HG03064 (cell line): ENCODE data around the gene ID2.

Source experiments
- ATAC-seq: cut with Tn5 transposase; IDR thresholded peaks from one replicate; pipeline ENCODE4 v1.9.1; 2021; ENCODE audit warnings: low read depth; ENCODE audit not compliant: unreplicated experiment

Gene ID2

DNA sequence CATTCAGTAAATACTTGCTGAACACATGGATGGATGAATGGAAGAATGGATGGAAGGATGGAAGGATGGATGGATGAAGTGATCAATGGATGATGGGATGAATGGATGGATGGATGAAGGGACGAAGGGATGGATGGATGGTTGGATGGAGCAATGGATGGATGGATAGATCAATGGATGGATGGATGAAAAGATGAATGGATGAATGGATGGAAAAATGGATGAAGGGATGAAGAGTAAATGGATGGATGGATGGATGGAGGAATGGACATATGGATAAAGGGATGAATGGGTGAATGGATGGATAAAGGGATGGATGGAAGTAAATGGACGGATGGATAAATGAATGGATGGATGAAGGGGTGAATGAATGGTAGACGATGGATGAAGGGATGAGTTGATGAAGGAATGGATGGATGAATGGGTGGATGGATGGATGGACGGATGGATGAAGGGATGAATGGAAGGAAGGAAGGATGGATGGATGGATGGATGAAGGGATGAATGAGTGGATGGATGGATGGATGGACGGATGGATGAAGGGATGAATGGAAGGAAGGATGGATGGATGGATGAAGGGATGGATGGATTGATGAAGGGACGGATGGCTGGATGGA, 13.9 kb upstream of the ID2 start:
- no peak for ATAC-seq

DNA sequence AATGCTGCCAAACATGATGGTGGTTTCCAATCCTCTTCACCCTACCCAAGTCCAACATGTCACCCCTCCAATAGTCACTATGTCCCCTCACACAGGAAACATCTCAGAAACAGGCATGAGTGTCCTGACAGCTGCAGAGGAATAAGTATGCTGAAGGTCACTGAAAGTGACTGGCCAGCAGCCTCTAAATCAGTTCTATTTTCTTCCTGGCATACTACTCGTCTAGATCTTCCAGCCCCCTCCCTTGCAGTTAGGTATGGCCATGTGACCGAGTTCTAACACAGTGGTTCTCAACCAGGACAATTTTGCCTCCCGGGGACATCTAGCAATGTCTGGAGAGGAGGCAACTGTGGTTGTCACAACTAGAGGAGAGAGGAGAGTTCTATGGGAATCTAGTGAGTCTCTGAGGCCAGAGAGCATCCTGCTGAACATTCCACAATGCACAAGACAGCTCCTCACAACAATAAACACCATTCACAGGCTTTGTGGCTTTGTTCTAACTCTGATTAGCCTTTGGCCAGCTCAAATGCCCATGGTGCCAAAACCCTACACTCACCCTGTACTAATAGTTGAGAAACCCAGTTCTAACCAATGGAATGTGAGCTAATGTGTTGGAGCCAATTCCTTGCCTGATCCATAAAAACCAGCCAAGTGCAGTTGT, 12.6 kb upstream of the ID2 start:
- ATAC-seq: no peak

DNA sequence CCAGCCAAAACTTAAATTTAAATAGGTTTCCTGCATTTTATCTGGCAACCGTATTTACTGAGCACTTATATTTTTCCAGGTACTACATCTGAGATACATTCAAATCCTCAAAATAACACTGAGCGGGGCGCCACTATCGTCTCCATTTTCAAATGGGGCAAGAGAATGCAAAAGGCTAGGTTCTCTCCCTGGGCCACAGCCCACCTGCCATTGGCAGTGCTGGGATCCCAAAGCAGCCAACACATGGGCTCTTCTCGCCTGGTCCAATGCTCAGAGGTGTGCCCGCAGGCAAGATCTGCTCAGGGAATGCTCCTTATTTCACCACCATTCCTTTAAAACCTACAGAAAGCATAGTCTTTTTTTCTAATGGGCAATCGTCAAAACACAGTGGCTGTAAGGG, 11.3 kb upstream of the ID2 start:
- ATAC-seq: no peak

DNA sequence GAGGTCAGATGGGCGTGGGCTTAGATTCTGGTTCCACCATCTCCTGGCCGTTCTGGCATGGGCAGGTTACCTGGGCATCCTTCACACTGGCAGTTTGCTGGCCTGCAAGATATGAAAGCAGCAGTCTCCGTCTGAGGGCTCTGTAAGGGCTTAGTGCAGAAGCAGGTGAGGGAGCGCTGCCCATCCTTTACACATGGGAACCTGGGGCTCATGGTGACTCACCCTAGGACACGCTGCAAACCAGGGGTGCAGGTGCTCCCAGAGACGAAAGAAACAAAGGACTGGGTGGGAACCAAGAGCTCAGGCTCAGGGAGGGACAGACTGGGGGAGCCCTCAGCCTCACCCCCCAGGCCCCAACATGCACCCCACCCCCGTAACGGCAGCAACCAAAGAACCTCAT, 10.7 kb upstream of the ID2 start:
- no peak for ATAC-seq

DNA sequence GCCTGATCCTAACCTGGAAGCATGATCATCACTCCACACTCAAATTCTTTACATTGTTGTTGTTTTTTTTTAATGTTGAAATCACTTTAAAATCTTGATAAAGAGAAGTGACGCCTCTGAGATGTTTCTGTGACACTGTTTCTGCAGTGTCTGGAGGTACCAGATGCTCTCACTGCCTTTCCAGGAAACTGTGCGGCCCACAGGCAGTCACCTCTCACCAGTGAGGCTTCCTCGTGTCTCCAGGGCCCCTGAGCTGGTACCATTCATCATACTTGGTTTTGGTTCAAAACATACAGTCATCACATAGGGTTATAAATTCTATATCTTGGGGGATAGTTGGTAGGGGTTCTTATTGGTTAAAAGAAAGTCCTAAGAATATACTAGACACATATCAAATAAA, 10.1 kb upstream of the ID2 start:
- no peak for ATAC-seq

DNA sequence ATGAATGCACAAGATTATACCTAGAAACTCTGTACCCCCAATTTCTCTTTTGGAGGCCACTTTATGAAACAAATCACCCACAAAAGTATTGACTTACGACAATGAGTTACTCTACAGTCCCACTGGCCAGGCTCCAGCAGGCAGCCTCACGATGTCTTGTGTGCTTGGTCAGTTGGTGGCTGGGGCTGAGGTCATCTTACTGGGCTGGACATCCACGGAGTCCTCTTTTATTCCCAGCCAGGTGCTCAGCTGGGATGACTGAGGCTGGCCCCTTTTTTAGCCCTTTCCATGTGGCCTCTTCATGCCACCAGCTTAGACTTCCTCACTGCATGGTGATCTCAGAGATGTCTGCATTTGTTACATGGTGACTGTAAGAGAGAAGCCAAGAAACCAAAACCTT, 8.9 kb upstream of the ID2 start:
- ATAC-seq: no peak

DNA sequence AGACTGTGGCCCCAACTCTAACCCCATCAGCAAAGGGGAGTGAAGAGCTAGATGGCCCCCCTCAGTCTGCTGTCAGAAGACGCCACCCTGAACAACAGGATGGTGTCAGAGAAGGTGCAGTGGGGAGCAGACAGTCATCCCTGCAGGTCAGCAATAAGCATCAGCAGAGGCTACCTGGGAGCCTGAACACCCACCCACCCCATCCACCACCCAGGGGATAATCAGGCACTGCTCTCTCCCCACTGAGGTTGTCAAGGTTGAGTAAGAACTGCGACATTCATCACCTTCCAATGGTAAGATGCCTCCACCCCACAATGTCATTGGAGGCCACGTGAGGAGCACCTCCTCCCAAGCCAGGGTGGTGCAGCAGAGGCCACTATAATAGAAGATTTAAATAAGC, 8.5 kb upstream of the ID2 start:
- no peak for ATAC-seq

DNA sequence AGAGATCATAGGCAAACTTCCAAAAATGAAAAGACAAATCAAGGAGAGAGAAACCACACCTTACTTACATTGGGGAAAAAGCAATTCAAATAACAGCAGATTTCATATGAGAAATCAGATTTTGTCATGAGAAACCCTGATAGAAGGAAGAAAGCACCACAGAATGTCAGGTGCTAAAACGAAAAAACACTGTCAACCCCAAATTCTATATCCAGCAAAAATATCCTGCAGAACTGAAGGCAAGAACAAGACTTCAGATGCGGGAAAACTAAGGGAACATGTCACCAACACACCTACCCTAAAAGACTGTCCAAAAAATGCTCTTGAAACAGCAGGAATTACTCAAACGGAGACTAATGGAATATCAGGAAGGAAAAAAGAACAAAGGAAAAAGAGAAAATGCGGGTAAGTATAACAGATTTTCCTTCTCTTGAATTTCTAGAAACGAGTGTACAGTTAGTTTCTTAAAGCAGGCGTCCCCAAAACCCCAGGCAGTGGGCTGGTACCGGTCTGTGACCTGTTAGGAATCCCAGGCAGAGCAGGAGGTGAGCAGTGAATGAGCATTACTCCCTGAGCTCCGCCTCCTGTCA, 7.3 kb upstream of the ID2 start:
- ATAC-seq: no peak

DNA sequence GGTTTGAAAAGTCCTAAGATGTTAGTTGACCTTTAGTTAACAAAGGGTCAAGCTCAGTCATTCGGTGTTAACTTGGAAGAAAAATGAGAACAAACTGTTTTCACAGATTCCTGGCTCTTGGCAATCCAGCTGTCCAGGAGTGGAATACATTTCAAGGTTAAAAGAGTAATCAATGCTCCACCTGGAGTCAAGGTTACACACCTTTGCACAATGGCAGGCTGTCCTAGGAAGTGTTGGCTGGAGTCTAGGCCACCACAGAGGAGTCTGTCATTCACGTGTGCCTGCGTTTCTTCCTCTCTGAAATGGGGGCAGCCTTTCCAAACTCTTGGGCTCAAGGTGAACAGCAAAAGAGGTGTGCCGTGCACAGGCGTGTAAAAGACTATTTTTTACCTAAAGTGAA, 6.3 kb upstream of the ID2 start:
- ATAC-seq: no peak

DNA sequence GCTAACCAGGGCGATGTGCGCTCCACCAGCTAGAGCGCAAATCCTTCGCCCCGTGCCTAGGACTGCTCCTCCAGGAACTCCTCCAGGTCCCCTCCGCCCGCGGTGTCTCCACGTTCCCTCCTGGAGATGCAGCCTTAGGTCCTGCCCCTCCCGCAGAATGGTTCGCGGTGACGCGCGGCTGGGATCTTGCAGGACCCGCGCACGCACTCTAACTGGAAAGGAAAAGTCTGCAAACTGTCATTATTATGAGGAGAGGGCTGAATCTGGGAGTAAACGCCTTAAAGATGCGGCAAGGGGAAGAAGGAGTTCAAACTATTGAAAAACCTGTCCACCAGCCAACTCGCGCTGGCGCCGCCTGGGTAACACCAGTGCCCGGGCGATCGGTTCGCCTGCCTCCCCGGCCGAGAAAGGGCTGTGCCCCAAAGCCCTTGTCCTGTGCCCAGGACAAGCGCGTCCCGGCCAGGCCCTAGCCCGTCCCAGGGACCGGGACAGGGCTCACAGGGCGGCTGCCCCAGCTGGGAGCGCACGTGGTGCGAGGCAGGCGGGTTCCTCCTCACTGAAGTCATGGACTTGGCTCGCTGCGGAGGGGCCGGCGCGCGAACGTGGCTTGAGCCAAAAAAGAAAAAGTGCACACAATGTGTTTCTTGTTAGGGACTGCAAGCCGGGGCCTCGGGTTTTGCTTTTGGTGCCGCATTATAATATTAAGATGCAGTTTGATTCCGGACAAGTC, 5.5 kb upstream of the ID2 start:
- ATAC-seq: no peak

DNA sequence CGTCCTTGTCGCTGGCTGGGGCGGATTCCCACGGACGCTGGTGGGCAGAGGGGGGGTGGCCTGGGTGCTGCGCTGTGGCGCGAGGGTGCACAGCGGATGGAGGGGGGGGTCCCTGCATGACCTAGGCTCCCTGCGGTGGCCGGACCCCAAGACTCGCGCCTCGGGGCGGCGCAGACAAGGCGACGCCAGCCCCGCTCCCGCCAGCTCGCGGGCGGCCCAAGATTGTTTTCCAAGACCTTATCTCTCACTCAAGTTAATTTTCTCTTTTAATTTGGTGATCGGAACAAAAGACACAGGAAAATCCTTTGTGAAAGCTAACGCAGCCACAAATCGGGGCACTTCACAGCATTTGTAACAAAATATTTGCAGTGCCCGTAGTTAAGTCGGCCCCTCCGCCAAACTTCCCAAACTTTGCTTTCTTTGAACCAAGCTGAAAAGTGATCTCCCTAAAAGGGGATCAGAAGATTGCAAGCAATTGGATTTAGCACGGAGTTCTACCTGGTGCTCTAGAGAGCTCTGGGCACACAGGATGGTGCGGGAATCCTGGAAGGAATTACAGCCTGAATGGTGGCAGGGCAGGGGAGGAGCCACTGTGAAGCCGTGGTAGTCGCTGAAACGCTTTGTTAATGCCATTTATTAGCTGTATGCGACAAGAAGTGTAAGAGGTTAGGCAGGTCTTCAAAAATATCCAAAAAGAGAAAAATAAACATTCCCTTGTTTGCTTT, 4.8 kb upstream of the ID2 start:
- no peak for ATAC-seq

DNA sequence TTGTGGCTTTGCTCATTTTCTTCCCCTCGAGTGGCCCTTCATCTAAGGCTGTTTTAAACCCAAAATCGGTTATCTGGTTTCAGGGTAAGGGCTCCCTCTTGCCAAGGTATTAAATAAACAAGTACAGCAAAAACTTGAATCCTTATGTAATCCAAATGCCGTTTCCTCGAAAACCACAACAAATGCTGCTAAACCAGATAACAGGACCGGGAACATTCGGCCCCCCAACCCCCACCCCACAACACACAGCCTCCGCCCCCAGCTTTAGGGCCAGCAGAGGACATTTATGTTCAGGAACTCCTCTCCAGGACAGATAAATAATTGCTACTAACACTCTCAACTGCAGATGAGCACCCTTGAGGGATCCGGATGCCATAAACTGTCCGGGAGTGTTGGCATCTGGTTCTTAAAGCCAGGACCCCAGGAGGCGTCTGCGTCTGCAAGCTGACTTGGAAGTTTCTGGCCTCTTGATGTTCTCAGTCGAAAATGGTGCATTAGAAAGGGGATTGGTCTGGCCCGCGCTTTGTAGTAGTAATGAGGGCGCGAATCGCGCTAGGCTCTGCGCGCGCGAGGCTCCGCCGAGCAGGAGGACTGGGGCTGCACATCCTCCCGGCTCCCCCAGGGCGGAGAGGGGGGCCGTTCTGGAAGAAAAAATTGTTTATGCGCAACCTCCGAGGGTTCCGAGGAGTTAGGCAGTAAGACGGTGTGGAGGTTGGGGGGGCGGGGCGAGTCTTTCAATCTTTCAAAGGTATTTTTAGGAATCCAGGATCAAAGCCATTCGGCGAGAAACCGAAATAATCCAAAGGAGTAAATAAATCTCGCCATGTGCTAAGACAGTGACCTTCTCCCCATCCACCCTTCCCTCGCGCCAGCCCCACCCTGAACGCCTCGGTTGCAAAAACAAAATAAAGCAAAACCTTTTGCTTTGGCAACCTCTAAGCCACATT, 3.9 kb upstream of the ID2 start:
- no peak for ATAC-seq

DNA sequence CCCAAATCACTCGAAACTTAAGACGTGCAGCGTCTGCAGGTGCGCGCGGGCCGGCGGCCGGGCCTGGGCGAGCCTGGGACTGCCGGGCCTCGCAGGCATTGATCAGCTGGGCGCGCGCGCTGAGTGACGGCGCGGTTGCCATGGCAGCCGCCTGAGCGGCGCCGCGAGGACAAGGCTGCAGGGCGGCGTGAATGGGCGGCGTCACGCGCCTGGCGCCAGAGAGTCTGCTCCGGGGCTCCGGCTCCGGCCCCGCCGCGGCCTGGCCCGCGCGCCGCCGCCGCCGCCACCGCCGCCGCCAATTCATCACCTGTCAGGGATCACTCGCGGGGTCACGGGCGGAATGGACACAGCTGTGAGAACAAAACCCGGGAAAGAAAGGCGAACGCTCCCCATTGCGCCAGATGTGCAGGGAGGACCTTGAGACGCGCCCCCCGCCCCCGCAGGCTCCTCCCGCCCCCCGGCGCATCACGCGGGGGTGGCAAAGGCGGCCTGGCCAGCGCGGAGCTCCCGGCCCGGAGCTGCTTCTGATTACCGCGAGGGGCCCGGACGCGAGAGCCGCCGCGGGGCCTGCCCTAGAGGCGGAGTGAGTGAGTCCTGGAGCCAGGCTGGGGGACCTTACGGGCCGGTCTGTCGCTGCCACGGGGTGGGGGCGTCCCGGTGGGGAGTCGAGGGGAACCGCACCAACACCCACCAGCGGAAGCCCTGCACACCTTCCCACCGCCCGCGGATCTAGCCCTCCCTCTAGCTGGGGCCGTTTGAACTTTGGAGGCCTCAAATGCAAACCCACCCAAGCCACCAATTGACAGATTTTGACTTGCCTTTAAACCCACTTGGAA, 2.9 kb upstream of the ID2 start:
- peak; percentile 68 for ATAC-seq

DNA sequence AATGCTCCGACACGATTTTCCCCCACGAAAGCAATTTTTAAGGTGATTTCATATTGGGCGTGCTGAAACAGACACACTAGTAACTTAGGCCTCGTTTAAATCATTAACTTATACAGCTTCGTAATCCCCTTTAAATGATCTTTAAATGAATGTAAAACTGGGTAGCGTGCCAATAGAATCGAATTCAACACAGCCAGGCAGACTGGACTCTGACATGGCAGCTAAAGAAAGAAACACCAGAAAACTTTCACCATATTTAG, 2.4 kb upstream of the ID2 start:
- no peak for ATAC-seq

DNA sequence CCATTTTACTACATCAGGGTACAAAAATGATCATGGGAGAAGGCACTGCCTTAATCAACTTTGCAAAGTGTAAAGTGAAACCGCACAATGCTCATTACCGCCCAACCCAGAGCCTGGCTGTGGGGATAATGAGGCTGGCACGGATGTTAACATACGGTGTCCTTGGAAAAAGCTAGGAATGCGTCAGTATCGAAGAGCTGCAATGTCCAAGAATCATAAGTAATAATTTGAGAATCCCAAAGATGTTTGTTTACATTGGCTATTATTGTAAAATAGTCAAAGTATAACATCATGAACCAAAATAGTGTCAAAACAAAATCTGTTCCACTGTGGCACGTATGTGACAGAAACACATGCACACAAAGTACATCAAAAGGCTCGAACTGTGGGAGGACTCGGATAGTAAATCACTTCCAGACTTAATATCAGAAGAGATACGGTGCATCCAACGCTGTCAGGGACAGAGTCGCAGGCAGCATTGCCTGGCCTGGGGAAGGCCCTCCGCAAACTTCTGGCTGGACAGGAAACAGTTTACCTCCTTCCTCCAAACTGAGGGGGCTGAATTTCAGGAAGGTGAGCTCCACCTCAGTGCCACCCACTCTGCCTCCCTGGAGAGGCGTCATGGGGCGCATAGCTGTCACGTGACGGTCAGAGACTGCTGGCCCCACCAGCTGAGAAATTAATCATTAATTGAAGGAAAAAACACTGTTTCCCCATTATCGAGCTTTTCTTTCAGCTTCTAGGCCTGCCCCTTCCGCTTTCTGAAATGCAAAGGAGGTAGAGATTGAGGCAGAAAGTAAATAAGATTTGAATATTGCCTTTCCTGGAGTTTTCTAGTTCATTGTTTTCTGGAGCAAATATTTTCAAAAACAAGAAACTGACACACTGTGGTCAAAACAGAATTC, 1.8 kb upstream of the ID2 start:
- ATAC-seq: no peak

DNA sequence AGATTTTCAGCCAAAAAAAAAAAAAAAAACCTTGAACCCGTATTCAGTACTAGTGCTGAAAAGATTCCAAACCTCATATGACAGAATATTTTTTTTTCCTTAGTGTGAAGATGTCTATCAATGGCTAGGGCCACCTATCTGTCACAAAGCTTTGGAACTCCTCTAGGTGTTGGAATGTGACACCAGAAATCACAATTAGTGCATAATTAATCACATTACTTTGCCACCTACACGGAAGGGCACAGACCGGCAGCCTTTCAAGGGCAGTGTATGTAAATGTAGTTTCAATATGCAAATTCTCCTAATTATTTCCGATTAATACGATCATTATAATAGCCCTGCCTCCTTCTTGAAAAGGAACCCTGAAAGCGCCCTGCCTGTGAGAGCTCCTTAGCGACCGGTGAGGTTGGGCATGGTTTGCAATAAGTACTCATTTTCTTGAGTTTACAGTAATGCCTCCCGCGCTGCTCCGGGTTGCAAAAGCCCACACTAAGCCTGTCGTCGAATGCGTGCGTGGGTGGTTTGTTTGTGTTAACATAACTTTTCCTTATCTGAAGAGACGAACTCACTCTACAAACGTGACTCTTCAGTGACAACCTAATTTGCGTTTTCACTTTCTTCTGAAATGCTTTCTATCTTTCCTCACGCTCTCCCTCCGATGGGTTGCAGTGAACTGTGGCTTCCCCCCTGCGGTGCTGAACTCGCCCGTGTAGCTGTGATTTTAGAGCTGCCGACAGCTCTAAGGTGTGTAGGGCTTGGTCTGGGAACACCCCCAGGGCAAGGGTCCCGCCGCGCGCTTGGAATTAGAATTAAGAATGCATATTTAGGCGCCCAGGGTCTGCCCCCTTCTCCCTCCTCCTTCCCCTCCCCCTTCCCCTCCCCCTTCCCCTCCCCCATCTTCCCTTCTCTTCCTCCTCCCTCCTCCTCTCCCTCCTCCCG, 765 bp upstream of the ID2 start:
- no peak for ATAC-seq
